Right lung (tissue), 5 donors: ENCODE measurements around the gene TMEM108. TPM values are rescaled to one million over a fixed set of nuclear protein-coding genes. Genes with fewer than 3 reads are reported as not detected.

Source experiments
- DNase-seq, 2 donors: peaks; one replicate each; pipeline ENCODE4 v3.0.0-alpha.2; 2013
- polyA plus RNA-seq, 5 donors: library from polyadenylated mRNA; unstranded; fragments of 120-200 nt; gene quantifications; one replicate each; pipeline versions ENCODE4 v1.2.1 to v1.2.3, GENCODE V29; 2013; ENCODE audit warnings: inconsistent platforms in 1 of 5, low replicate concordance in 1 of 5; ENCODE audit not compliant: insufficient read length in 5 of 5, insufficient read depth in 1 of 5

TMEM108 gene
- polyA plus RNA-seq, 5 donors = 32.9 to 61.8 (median 45.2) TPM

DNA sequence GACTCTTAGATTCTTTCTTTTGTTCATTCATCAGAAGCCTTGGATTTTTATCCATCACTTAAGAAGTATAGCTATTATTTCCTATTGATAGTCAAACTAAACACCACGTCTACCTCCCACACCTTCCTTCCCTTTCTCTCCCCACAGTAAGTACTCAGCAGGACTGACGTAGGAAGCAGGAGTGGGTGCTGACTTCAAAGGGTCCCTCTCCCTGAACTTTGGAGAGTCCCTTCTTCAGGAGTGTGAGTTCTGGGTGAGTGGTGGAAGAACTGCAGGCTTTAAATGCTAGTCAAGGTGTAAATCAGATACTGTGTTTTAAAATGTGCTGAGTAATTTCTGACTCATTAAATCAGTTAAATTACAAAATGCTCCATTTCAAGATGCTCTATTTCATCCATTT is 235.2 kb downstream of the TMEM108 start:
- no peak for DNase-seq

DNA sequence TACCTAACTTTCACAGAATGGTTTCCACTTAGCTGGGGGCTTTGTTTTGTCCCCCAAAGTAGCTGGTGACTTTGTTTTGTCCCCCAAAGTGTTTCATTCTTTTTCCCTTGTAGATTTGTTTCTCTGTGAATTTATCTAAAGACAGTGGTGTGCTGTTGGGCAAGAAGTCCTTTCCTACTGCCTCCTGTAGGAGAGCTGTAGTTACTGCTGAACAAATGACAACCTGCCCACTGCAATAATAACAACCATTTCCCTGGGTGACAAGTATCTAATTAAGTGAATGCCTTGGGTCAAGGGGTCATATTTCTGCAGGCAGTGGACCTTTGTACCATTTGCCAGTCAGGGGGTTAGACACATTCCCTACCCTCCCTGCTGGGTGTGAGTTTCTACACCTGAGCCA is 236.3 kb downstream of the TMEM108 start:
- DNase-seq = no peak

DNA sequence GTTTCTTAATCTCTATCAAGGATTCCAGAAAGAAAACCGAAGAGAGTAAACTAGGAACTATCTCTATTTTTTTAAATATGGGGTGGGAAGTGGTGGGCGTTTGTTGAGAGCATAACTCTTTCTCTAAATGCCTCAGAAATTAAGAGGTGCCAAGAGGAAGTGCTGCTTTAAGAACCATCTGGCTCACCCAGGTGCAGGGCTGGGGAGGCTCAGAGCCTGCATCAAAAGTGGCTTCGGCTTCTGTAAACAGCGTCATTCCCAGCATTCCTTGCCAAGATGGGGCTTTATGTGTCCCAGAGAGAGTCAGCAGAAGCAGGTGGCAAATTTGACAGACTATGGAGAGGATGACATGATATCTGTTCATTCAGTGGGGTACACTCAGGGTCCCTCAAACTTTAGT is 238.4 kb downstream of the TMEM108 start:
- no peak for DNase-seq

DNA sequence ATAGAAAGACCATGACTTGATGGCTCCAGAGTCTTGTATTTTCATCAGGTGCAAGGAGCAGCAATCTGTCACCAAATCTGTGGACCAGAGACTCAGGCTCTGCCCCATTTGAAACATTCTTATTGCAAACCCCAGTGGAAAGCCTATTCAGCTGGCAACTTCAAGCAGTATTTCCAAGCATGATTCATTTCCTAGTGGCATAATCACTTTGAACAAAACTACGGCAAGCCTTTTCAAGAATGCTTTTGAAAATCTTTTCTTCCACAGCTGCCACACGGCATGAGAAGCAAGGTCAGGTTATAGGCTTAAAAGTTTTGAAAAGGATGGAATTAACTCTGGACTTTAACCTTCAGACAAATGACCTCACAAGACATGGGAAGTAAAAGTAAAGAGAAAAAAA is 239.6 kb downstream of the TMEM108 start:
- DNase-seq = no peak

DNA sequence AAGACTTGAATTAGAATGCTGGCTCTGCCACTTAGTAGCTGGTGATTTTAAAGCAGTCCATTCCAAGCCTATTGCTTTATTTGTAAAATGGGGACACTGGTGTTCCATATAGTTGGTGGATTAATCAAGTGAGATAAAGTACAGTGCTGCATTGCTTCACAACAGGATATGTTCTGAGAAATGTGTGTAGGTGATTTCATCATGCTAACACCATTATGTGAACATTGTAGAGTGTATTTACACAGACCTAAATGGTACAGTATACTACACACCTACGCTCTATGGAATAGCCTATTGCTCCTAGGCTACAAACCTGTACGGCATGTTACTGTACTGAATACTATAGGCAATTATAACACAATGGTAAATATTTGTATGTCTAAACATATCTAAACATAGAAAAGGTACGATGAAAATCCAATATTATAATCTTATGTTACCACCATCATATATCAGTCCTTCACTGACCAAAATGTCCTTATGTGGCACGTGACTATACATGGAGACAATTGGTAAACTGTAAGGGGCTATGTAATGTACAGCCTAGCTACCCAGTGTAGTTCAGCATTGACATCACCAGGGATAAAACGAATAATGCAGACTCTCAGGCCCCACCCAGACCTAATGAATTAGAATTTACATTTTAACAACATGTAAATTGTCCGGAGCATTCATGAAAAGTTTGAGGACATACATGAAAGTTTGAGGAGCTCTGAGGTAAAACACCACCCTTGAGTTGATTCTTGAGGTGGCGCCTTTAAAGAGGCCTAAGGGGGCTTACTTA is 240.3 kb downstream of the TMEM108 start:
- DNase-seq = no peak

DNA sequence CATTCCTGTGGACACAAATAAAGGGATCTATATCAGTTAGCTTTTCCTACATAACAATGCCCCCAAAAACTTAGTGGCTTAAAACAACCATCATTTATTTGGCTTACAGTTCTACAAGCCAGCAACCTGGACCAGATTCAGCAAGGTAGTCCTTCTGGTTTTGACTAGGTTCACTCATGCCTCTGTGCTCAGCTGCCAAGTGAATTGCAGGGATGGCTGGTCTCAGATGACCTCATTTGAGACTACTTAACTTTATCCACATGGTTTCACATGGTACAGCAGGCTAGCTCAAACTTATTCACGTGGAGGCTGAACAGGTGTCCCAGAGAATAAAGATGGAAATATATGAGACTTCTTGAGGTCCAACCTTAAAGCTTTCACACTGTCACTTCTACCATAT is 242.4 kb downstream of the TMEM108 start:
- no peak for DNase-seq

DNA sequence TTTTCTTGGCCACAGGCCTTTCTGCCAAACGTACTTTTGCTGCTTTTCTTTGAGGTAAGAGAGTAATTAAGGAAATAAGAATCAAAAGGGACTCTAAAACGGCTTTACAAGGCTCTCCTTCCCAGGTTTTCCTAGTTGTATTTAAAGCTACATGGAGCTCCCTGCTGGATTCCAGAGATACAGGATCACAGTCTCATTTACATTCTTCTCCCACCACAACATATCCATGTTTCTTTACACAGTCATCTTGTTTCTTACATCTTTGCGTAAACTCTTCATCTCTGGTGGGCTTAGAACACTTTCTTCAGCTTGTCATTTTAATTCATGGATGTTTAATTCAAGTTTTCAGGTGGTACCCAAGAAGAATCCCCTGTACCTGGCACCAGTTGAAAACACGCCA is 244.0 kb downstream of the TMEM108 start:
- DNase-seq = no peak

DNA sequence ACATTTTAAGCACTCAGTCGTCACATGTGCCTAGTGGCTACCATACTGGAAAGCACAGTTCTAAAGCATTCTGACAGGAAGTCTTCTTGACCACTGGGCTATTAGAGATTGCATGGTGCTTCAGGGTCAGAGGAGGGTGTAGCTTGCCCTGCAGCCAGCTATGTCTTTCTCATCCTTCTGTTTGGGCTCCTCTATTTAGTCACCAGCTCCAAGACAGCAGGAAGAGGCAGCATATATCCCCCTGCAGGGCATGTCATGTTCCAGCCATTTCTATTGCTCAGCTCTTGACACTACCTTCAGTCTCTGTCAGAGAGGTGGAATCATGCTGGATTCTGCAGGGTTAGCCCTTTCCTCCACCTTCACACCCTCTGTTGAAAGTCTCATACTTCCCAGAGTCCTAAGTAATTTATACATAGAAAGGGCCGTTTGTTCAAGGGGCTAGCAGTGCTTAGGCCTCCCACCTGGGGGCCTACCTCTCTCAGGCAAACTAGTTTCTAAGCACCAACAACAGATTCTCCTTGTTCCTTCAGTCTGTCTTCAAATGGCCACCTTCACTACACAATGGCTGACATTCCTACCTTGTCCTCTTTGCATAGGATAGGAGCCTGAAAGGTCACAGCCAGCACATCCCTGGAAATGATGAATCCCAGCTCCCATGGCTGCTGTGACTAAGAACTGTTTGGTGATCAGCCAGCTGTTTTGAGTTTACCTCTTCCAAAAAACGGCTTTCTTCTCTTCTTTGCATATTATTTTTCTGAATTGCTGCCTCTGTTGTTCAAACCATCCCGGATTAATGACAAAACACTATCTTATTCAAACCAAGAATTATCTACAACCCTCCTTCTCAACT is 246.0 kb downstream of the TMEM108 start:
- no peak for DNase-seq

DNA sequence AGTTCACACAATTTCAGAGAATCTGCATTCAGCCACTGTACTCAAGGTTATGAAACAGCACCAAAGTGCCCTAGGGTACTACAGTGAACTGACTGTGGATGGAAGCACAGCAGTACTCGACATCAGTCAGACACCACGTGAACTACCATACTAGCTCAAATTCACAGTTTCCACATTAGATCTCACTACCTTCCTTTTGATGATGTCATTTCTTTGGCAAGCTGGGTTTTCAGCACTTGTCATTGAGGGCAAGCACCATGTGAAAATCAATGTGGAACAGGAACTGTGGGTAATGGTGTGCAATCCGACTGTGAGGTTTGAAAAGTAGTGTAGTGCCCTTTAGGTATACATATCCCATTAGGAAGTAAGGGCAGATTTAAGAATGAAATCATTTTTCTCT is 251.1 kb downstream of the TMEM108 start:
- no peak for DNase-seq

DNA sequence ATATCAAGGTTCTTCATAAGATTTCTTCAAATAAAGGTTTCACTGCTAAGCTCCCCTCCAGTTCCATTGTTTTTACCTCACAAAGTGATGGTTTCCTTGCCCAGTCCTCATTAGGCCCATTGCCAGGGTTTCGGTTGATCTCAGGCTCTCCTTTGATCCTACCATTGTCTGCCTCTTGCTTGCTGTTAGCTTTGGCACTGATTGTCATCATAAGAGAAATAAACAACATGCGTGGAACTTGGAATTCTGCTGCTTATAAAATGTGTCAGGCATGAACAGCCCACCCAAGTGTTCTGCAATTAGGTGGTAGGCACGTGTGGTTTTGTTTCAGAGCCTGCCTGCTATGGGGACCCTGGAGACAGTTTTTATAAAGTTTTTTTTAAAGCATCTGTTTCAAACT is 254.1 kb downstream of the TMEM108 start:
- no peak for DNase-seq

DNA sequence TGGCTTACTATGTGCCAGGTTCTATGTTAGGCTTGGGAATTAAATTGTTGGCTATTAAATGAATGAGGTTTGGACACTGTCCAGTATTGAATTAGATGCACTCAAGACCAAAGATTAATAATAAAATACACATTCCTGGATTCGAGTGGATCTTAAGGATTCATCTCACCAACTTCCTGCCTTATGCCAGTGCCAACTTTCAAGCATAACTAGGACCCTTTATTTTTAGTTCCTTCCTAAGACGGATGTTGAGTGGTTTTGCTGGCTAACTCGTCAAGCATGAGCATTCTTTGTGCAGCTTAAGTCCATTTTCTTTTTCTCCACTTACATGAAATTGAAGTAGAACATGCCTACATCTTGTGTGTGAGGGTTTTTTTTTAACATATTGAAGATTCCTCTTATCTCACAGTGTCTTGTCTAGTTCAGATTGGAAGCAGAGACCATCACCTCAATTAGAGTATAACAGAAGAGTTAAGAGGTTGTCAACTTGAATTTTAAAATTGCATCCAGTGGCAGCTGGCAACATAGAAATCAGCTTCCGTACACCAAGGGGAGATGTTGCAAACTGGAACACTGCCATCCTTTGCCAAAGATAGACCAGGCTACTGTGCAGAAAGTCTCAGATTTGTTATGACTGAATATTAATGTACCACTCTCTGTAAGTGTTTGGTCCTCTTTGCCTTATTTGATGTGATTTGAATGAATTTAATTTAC is 255.4 kb downstream of the TMEM108 start:
- DNase-seq = no peak

DNA sequence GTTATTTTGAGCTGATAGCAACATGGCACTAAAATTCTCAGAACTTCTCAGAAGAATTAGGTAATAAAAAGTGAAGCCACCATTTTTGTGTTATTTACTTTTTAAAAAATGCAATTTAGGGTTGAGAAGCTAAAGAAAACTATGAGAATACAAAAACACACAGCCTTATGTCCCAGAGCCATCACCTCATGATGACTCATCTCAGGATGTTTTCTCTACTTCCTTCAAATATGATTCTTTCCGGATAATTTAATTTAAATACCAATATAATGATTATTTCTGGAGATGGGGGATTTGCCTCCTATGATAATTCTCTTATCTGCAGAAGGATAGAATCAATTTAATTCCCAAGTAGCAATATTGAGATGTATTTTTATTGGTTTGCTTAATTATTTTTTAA is 256.1 kb downstream of the TMEM108 start:
- no peak for DNase-seq

DNA sequence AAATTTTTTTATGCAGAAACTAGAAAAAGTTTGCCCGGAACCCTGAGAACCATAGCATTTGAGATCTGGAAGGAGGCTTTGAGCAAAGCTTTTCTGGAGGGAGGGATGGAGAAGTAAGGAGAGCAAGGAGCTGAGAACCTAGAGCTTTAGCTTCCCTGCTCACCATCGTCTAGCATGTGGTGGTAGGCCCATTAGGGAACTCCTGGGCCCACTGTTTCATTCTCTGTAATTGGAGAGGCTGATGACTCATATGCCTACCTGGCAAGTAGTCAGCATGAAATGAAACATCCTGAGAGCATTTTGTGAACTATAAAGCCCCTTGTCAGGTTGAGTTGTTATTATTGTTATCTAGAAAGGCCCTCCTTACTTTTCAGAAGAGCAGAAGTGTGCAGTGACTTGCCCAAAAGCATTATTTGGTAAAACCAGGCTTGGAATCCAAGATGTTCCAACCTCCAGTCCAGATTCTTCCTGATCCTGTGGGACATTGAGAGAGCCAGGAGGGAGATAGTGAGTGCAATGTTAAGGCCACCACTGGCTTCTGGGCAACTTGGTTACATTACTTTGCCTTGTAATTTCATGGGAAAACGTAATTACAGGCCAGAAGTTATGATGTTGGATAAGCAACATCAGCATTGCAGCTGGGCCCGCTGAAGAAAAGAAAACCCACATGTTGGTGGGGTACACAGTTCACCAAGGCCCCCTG is 257.2 kb downstream of the TMEM108 start:
- no peak for DNase-seq

DNA sequence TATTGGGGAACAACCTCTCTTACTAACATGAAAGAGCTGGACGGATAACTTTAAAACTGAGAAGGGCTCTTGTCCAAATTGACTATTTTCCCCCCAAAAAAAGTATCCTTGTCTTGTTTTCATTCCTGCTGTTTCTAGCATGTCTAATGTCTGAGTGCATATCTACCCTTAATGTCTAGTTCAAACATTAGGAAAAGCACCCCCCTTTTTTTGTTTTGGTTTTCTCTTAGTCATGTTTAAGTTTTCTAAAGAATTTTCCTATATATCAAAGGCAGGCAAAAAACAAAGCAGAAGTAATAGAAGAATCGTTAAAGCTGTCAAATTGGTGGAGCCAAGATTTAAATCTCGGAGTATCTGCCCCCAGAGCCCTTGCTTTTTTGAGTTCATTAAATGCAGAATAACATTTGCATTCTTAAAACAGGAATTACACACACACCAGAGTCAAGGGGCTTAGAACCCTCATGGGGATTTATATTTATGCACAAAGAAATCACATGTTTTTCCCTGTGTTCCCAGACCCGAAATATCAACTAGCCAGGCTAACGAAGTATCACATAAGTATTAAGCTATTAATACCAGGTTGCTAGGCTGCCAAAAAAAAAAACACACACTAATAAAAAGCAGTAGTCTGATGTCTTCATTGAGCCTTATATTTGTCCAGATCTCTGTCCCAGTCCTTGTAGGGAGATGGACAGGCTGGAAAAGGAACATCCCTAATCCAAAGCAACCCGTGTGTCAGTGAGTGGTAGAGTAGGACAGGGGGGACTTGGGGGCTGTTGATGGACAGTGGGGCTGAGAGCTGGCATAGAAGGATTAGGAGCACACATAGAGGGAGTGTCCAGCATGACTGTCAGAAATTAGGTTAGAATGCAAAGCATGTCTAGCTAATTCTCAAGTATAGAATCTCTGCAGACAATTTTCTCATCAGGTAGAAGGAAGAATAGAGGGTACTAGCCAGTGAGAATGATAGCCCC is 258.0 kb downstream of the TMEM108 start:
- peak; percentile 42 to 43 for DNase-seq

DNA sequence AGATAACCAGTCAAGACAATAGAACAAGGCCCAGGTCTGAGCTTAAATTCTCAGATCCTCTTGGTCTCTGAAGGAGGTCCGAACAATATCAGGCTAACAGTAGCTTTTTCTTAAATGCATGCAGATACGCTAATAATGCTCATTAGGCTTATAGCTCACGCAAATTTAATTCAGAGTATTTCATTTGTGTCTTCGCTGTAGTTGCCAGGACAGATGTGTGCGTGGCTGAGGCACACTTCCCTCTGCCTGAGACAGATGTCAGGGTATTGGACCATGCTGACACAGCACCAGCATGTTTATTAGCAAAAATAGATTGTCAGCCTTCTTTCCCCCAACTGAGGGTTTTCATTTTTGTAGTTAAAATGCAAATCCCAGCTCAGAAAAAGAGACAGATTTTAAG is 258.8 kb downstream of the TMEM108 start:
- DNase-seq = no peak

DNA sequence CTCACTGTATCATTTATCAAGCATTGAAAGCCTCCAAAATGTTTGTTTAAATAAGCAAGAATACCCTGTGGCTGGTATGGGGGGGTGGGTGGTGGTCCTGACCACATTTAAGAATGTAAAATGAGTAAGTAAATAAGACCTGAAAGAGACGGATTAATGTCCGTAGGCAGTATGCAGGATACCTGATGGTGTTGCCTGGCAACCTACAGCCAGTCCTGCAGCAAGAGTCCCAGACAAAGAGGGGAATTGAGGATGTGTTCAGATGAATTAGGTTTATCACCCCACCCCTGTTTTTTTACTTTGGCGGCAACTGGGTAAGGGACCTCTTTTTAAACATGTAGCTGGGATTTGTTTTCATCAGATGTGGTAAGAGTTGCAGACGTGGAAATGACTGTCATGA is 261.9 kb downstream of the TMEM108 start:
- no peak for DNase-seq

DNA sequence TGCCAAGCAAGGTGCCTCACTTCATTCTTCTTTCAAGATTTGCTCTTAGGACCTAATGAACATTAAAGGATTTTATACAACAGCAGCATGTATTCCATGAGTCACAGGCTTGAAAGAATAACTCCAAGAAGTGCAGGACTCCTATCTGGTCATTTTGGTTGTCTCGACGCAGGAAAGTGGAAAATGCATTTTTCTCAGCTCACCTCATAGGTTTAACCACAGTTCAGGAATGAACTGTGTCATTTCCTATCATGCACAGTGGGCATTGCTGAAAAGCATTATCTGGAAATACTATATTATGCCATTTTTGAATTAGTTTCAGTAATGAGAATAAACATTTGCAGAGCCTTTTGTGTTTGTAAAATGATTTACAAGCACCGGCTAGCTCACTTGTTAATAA is 263.0 kb downstream of the TMEM108 start:
- no peak for DNase-seq

DNA sequence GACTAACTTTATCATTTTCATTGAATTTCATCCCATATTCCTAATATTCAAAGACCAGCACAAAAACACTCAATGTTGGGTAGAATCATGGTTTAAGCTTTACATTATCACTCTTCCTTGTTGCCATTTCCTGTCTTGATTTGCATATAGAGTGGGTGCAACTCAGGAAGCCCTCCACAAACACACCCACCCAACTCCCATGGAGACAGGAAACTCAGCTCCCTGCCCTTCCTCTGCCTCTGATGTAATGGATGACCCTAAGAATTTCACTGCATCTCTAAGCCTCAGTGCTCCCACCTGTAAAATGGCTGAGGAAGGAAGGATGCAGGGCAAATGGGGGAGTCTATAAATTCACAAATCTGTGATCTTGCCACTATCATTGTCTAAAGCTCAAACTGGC is 263.5 kb downstream of the TMEM108 start:
- DNase-seq = no peak

DNA sequence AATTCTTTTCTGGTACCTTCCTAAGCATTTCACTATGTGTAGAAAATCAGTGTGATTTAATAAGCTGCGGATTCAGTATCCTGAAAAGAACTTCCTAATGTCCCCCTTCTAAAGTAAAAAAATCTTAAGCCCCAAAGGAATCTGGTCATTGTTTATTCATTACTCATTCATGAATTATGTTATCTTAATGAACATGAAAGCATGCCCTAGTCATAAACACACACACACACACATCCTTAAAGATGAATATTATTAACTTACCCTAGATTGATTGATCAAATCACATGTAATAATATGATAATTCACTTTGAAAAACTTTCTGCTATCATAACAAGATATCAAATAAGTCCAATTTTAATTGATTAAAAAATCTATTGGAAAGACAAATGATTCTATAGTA is 265.2 kb downstream of the TMEM108 start:
- no peak for DNase-seq

DNA sequence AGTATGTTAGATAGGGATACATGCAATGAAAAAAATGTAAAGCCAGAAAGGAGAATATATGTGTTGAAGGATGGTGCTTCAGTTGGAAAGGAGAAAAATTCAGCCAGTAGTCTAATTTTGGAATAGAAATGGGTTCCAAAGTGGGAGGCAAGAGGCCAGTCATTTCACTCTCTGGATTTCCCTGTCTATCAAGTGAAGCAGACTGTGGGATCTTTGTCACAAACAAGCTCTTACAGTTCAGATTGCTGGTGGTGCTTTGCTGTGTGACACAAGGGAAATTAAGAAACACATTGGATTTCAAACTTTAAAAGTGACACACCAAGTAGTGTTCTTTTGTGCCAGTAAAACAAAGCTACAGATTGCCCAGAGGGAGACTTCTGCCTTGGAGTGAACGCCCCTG is 279.7 kb downstream of the TMEM108 start:
- DNase-seq = no peak

DNA sequence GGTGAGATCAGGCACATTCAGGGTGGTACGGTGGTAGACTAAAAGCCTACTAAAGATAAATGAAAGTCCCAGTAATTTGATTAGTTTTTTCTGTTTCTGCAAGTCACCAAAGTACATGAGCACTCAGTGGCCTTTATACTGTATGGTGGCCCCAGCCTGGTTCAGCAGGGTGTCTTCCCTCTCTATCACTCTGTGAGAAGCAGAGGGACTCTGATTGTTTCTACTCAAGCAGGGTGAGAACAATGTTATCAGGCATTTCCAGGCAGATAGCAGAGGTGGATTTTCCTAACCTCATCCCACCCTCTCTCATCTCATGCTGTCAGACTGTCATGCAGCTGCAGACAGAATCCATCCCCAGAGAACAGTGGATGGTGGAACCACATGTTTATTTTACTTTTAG is 290.2 kb downstream of the TMEM108 start:
- DNase-seq = no peak
